HEK293 (cell line): ENCODE measurements around the gene RAPGEF5.

Source experiments
- CTCF ChIA-PET: fragments of 350-600 bp; formaldehyde crosslinking; extraction: SDS; loops from one replicate; lab custom pipeline; 2021; ENCODE audit warnings: antibody characterized with exemption; lab: Yijun Ruan, JAX
- POLR2A ChIA-PET: fragments of 300-600 bp; formaldehyde crosslinking; extraction: SDS; loops from one replicate; lab custom pipeline; 2020; ENCODE audit warnings: antibody characterized with exemption, inconsistent platforms; lab: Yijun Ruan, JAX
- H3K27ac ChIP-seq: fragments of 200-500 bp; sonication (Bioruptor generic); 2 replicates; pipeline ENCODE4 v1.5.1; 2014; ENCODE audit warnings: low read depth, low read length, control low read depth, inconsistent platforms; ENCODE audit errors: extremely low read depth
- H3K36me3 ChIP-seq, 2 experiments: fragments of 200-500 bp in 1 of 2; sonication (Bioruptor generic) in 1 of 2; 1 replicate in 1 of 2; 2 replicates in 1 of 2; pipeline ENCODE4 v1.5.1; 2014 to 2017; ENCODE audit warnings: inconsistent platforms in 2 of 2, low read length in 2 of 2; ENCODE audit not compliant: control insufficient read depth in 2 of 2, insufficient read depth in 1 of 2
- H3K4me1 ChIP-seq: fragments of 200-500 bp; sonication (Bioruptor generic); 2 replicates; pipeline ENCODE4 v1.5.1; 2014; ENCODE audit warnings: mild to moderate bottlenecking, low read length, inconsistent platforms; ENCODE audit not compliant: control insufficient read depth, insufficient read depth
- H3K4me3 ChIP-seq: 2 replicates; pipeline ENCODE4 v1.5.1; 2011; ENCODE audit warnings: low read depth, mild to moderate bottlenecking, control low read depth, low read length, moderate library complexity
- H3K9me3 ChIP-seq: fragments of 200-500 bp; sonication (Bioruptor generic); 2 replicates; pipeline ENCODE4 v1.5.1; 2014; ENCODE audit warnings: low read depth, low read length, inconsistent platforms; ENCODE audit not compliant: control insufficient read depth, insufficient read depth
- BCL11A ChIP-seq: fragments of 450-650 bp; formaldehyde crosslinking; IDR thresholded peaks from 2 replicates; pipeline ENCODE4 v1.5.1; 2016; ENCODE audit warnings: low read depth, missing biosample characterization, missing genetic modification characterization
- CTCF ChIP-seq: fragments of 450-650 bp; formaldehyde crosslinking; IDR thresholded peaks from 2 replicates; pipeline ENCODE4 v1.5.1; 2016; ENCODE audit warnings: missing biosample characterization, missing genetic modification characterization
- KLF1 ChIP-seq: fragments of 450-650 bp; formaldehyde crosslinking; IDR thresholded peaks from 2 replicates; pipeline ENCODE4 v1.5.1; 2016; ENCODE audit warnings: missing biosample characterization, missing genetic modification characterization
- SETDB1 ChIP-seq: IDR thresholded peaks from one replicate; pipeline ENCODE4 v1.6.1; 2017; ENCODE audit warnings: mild to moderate bottlenecking, low read length, moderate library complexity, mixed read lengths; ENCODE audit not compliant: insufficient read length
- SP2 ChIP-seq: fragments of 450-650 bp; formaldehyde crosslinking; IDR thresholded peaks from 2 replicates; pipeline ENCODE4 v1.5.1; 2016; ENCODE audit warnings: missing biosample characterization, missing genetic modification characterization
- WT1 ChIP-seq: fragments of 450-650 bp; formaldehyde crosslinking; IDR thresholded peaks from 2 replicates; pipeline ENCODE4 v1.5.1; 2016; ENCODE audit warnings: missing biosample characterization, missing genetic modification characterization
- YY2 ChIP-seq: fragments of 450-650 bp; formaldehyde crosslinking; IDR thresholded peaks from 2 replicates; pipeline ENCODE4 v1.5.1; 2016; ENCODE audit warnings: missing biosample characterization, missing genetic modification characterization
- ZBTB10 ChIP-seq: fragments of 450-650 bp; formaldehyde crosslinking; IDR thresholded peaks from 2 replicates; pipeline ENCODE4 v1.5.1; 2016; ENCODE audit warnings: missing biosample characterization, missing genetic modification characterization
- ZBTB7A ChIP-seq: fragments of 450-650 bp; formaldehyde crosslinking; IDR thresholded peaks from 2 replicates; pipeline ENCODE4 v1.5.1; 2016; ENCODE audit warnings: low read depth, missing biosample characterization, missing genetic modification characterization
- ZNF146 ChIP-seq: fragments of 450-650 bp; formaldehyde crosslinking; IDR thresholded peaks from 2 replicates; pipeline ENCODE4 v1.5.1; 2016; ENCODE audit warnings: missing biosample characterization, missing genetic modification characterization
- ZNF221 ChIP-seq: fragments of 450-650 bp; formaldehyde crosslinking; IDR thresholded peaks from 2 replicates; pipeline ENCODE4 v1.5.1; 2017; ENCODE audit warnings: missing biosample characterization, missing genetic modification characterization, borderline replicate concordance
- ZNF274 ChIP-seq, 2 experiments: fragments of 200-500 bp in 1 of 2; fragments of 450-650 bp in 1 of 2; sonication (Bioruptor generic) in 1 of 2; formaldehyde crosslinking in 1 of 2; IDR thresholded peaks; 2 replicates each; pipeline versions ENCODE4 v1.5.1 to v1.6.1; 2014 to 2016; ENCODE audit warnings: borderline replicate concordance in 1 of 2, inconsistent platforms in 1 of 2, low read length in 1 of 2, missing biosample characterization in 1 of 2, missing genetic modification characterization in 1 of 2
- ZNF548 ChIP-seq: fragments of 450-650 bp; formaldehyde crosslinking; IDR thresholded peaks from 2 replicates; pipeline ENCODE4 v1.5.1; 2016; ENCODE audit warnings: missing biosample characterization, missing genetic modification characterization
- ZNF624 ChIP-seq: fragments of 450-650 bp; formaldehyde crosslinking; IDR thresholded peaks from 2 replicates; pipeline ENCODE4 v1.5.1; 2017; ENCODE audit warnings: missing biosample characterization, missing genetic modification characterization
- ZNF704 ChIP-seq: fragments of 450-650 bp; formaldehyde crosslinking; IDR thresholded peaks from 2 replicates; pipeline ENCODE4 v1.5.1; 2016; ENCODE audit warnings: missing biosample characterization, missing genetic modification characterization
- ZSCAN16 ChIP-seq: fragments of 450-650 bp; formaldehyde crosslinking; IDR thresholded peaks from 2 replicates; pipeline ENCODE4 v1.5.1; 2016; ENCODE audit warnings: missing biosample characterization, missing genetic modification characterization
- TF ChIP-seq, protein P1 (sequence below): fragments of 450-650 bp; formaldehyde crosslinking; optimal IDR thresholded peaks from 2 replicates; pipeline ENCODE3; 2016; ENCODE audit warnings: missing biosample characterization, mild to moderate bottlenecking, missing genetic modification characterization
- TF ChIP-seq, protein P2 (sequence below): fragments of 450-650 bp; formaldehyde crosslinking; IDR thresholded peaks from 2 replicates; pipeline ENCODE4 v1.5.1; 2016; ENCODE audit warnings: missing biosample characterization, missing genetic modification characterization
- TF ChIP-seq, protein P3 (sequence below): fragments of 450-650 bp; formaldehyde crosslinking; IDR thresholded peaks from 2 replicates; pipeline ENCODE4 v1.5.1; 2016; ENCODE audit warnings: missing biosample characterization, missing genetic modification characterization
- TF ChIP-seq, protein P4 (sequence below): fragments of 450-650 bp; formaldehyde crosslinking; IDR thresholded peaks from 2 replicates; pipeline ENCODE4 v1.5.1; 2017; ENCODE audit warnings: missing biosample characterization, missing genetic modification characterization

Gene RAPGEF5

DNA sequence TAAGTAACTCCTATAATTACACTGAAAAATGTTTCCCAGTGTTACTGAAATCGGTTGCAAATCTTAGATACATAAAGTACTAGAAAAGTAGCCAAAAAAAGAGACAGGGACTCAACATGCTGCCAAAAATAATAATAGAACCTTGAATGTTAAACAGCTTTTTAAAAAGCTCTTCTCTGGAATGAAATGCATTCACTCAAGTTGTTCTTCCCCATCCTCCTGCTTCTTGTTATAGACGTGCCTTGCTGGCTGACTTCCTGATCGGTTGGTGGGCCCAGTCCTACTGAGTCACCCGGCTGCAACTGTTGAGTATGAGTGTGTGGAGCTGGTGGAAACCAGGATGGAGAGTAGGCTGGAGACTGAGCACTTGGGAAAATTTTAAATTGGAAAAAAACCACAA is 30.6 kb upstream of the RAPGEF5 start:
- no peak overlapping the region for H3K4me3 ChIP-seq
- TF ChIP-seq, protein P1, sequence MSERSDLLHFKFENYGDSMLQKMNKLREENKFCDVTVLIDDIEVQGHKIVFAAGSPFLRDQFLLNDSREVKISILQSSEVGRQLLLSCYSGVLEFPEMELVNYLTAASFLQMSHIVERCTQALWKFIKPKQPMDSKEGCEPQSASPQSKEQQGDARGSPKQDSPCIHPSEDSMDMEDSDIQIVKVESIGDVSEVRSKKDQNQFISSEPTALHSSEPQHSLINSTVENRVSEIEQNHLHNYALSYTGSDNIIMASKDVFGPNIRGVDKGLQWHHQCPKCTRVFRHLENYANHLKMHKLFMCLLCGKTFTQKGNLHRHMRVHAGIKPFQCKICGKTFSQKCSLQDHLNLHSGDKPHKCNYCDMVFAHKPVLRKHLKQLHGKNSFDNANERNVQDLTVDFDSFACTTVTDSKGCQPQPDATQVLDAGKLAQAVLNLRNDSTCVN (tag by site-specific recombination): no peak
- TF ChIP-seq, protein P2, sequence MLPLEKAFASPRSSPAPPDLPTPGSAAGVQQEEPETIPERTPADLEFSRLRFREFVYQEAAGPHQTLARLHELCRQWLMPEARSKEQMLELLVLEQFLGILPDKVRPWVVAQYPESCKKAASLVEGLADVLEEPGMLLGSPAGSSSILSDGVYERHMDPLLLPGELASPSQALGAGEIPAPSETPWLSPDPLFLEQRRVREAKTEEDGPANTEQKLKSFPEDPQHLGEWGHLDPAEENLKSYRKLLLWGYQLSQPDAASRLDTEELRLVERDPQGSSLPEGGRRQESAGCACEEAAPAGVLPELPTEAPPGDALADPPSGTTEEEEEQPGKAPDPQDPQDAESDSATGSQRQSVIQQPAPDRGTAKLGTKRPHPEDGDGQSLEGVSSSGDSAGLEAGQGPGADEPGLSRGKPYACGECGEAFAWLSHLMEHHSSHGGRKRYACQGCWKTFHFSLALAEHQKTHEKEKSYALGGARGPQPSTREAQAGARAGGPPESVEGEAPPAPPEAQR (tag by site-specific recombination): no peak
- TF ChIP-seq ZNF221 (tag by site-specific recombination): no peak
- TF ChIP-seq, protein P3, sequence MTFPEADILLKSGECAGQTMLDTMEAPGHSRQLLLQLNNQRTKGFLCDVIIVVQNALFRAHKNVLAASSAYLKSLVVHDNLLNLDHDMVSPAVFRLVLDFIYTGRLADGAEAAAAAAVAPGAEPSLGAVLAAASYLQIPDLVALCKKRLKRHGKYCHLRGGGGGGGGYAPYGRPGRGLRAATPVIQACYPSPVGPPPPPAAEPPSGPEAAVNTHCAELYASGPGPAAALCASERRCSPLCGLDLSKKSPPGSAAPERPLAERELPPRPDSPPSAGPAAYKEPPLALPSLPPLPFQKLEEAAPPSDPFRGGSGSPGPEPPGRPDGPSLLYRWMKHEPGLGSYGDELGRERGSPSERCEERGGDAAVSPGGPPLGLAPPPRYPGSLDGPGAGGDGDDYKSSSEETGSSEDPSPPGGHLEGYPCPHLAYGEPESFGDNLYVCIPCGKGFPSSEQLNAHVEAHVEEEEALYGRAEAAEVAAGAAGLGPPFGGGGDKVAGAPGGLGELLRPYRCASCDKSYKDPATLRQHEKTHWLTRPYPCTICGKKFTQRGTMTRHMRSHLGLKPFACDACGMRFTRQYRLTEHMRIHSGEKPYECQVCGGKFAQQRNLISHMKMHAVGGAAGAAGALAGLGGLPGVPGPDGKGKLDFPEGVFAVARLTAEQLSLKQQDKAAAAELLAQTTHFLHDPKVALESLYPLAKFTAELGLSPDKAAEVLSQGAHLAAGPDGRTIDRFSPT (tag by site-specific recombination): no peak
- TF ChIP-seq, all 188 proteins: peak for 0
- POLR2A ChIA-PET: no interaction called here
- CTCF ChIA-PET: no interaction called here
- H3K27ac ChIP-seq: no peak overlapping the region
- no peaks in the 10 kb centered on the region for H3K4me1 ChIP-seq
- no peaks in the 10 kb centered on the region for H3K36me3 ChIP-seq
- H3K9me3 ChIP-seq: no peaks in the 10 kb centered on the region

DNA sequence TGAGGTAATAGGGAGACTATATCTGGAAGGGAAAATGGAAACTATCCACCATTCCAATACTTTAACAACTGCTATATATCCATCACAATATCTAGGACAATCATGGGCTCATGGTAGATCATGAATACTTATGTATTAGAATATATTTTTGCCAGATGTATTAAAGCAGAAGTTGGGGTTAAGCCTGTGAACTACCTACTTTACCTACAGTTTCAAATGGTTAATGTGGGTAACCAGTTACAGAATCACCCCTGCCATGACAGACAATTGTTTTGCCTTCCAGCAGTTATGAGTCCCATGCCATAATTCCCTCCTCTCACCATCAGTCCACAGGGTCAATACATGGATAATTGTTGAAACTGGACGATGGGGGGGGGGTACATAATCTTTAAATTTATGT is 29.9 kb upstream of the RAPGEF5 start:
- Histone ChIP-seq H3K27ac (no peak overlapping the region), H3K4me3 (no peak overlapping the region), H3K36me3 (no peaks in the 10 kb centered on the region), H3K9me3 (no peaks in the 10 kb centered on the region), H3K4me1 (no peaks in the 10 kb centered on the region)
- TF ChIP-seq, protein P4, sequence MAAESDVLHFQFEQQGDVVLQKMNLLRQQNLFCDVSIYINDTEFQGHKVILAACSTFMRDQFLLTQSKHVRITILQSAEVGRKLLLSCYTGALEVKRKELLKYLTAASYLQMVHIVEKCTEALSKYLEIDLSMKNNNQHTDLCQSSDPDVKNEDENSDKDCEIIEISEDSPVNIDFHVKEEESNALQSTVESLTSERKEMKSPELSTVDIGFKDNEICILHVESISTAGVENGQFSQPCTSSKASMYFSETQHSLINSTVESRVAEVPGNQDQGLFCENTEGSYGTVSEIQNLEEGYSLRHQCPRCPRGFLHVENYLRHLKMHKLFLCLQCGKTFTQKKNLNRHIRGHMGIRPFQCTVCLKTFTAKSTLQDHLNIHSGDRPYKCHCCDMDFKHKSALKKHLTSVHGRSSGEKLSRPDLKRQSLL: no peak
- TF ChIP-seq BCL11A (tag by site-specific recombination): no peak
- no peak for TF ChIP-seq YY2 (tag by site-specific recombination)
- no peak for TF ChIP-seq ZNF146 (tag by site-specific recombination)
- TF ChIP-seq ZNF624 (tag by site-specific recombination): no peak
- TF ChIP-seq ZNF274 (IDR thresholded peaks at IDR 0.05; ENCODE audit: low read length): no peak
- TF ChIP-seq ZNF274 (tag by site-specific recombination; IDR thresholded peaks at IDR 0.05; ENCODE audit: borderline replicate concordance): no peak
- no peak for TF ChIP-seq WT1 (tag by site-specific recombination)
- TF ChIP-seq SETDB1: no peak
- no peak for TF ChIP-seq ZNF548 (tag by site-specific recombination)
- no peak for TF ChIP-seq CTCF (tag by site-specific recombination)
- no peak for TF ChIP-seq ZNF221 (tag by site-specific recombination)
- TF ChIP-seq ZBTB7A (tag by site-specific recombination): no peak
- no peak for TF ChIP-seq ZNF704 (tag by site-specific recombination)
- TF ChIP-seq ZSCAN16 (tag by site-specific recombination): no peak
- no peak for TF ChIP-seq SP2
- TF ChIP-seq ZBTB10 (tag by site-specific recombination): no peak
- TF ChIP-seq KLF1 (tag by site-specific recombination): no peak
- CTCF ChIA-PET: no interaction called here
- POLR2A ChIA-PET: no interaction called here
